ENCODE data around the gene OR1B1.
"Not testable (repeated sequence)": the region's sequence is repeated elsewhere in the genome, so short reads cannot be mapped to it uniquely, and the experiment has no call there.

Gene OR1B1

GRCh38 chr9:122657527-122657926 is at the start of gene OR1B1:
OR1B1 (minus strand) TSS chr9:122657627.
- no peak for DNase-seq

GRCh38 chr9:122695696-122696095 is 38.3 kb upstream of the OR1B1 start:
- DNase-seq, result no peak

GRCh38 chr9:122684851-122685250 is 27.4 kb upstream of the OR1B1 start:
- no peak for DNase-seq

- no peak for DNase-seq
These were observed 15.1 kb upstream of the OR1B1 start for GRCh38 chr9:122672481-122672880.

- no peak for DNase-seq
These were observed 4.0 kb upstream of the OR1B1 start, which contains the start of gene OR1L1 for GRCh38 chr9:122661416-122661815. OR1L1 (plus strand) TSS chr9:122661716; CDS start chr9:122661716, 0 bp downstream.

- no peak for DNase-seq
These were observed 1.0 kb downstream of the OR1B1 start for GRCh38 chr9:122656378-122656777.

GRCh38 chr9:122642226-122642625 is 15.2 kb downstream of the OR1B1 start:
- DNase-seq, result no peak

- DNase-seq, result no peak
These were observed 37.4 kb downstream of the OR1B1 start for GRCh38 chr9:122619996-122620395.

GRCh38 chr9:122614362-122614761 is 43.1 kb downstream of the OR1B1 start, which contains the start of gene OR1Q1:
OR1Q1 (plus strand) TSS chr9:122614738; CDS start chr9:122614738, 0 bp downstream.
- no peak for DNase-seq

GRCh38 chr9:122609804-122610203 is 47.6 kb downstream of the OR1B1 start:
- no peak for DNase-seq

GRCh38 chr9:122606587-122606986 is 50.8 kb downstream of the OR1B1 start:
- no peak for DNase-seq

GRCh38 chr9:122605691-122606090 is 51.7 kb downstream of the OR1B1 start:
- DNase-seq, result no peak

GRCh38 chr9:122583284-122583683 is 74.1 kb downstream of the OR1B1 start, which contains the start of gene OR1L8:
OR1L8 (minus strand) TSS chr9:122583384; CDS start chr9:122568477, 14,907 bp downstream.
- not testable (repeated sequence) for DNase-seq

- no peak for DNase-seq
These were observed 77.1 kb downstream of the OR1B1 start for GRCh38 chr9:122580360-122580759.

- no peak for DNase-seq
These were observed 77.6 kb downstream of the OR1B1 start for GRCh38 chr9:122579874-122580273.

All from CD4-positive, alpha-beta T cell treated with Interferon gamma for 1 hour (primary cell).